SU-DHL-6 (cell line): Measurements from ENCODE around the gene POLK.
A peak's percentile ranks its signal among the peaks of the same experiment; 100 is the strongest.

Experiments used
- H2AFZ ChIP-seq: fragments of 200-600 bp; sonication (generic); 2 replicates; pipeline ENCODE4 v1.6.1; 2014; ENCODE audit warnings: low read depth, mild to moderate bottlenecking, moderate library complexity, mixed read lengths, antibody characterized with exemption, low read length; ENCODE audit not compliant: severe bottlenecking
- H3F3A ChIP-seq: fragments of 200-600 bp; shearing (Covaris generic); 2 replicates; pipeline ENCODE4 v1.6.0; 2016; ENCODE audit warnings: antibody characterized with exemption, mild to moderate bottlenecking; ENCODE audit not compliant: insufficient read depth
- H3K27ac ChIP-seq: fragments of 200-600 bp; sonication (generic); 2 replicates; pipeline ENCODE4 v1.5.1; 2016; ENCODE audit warnings: low read depth, mild to moderate bottlenecking, low read length, moderate library complexity, mixed read lengths
- H3K27me3 ChIP-seq: fragments of 200-600 bp; sonication (generic), shearing (Covaris generic); 2 replicates; pipeline ENCODE4 v1.6.0; 2014; ENCODE audit warnings: mild to moderate bottlenecking, low read length
- H3K36me3 ChIP-seq: fragments of 200-600 bp; sonication (generic); 2 replicates; pipeline ENCODE4 v1.6.1; 2014; ENCODE audit warnings: mild to moderate bottlenecking, low read length, mixed read lengths
- H3K4me2 ChIP-seq: fragments of 300-600, 200-600 bp; shearing (Covaris generic), sonication (generic); 2 replicates; pipeline ENCODE4 v1.6.0; 2014; ENCODE audit warnings: low read length, low read depth, mild to moderate bottlenecking; ENCODE audit not compliant: poor library complexity, severe bottlenecking
- H3K4me3 ChIP-seq: fragments of 200-600 bp; sonication (generic); 2 replicates; pipeline ENCODE4 v1.5.1; 2014; ENCODE audit warnings: antibody characterized with exemption, low read length, mild to moderate bottlenecking, mixed read lengths; ENCODE audit not compliant: insufficient read depth, poor library complexity, severe bottlenecking
- H3K79me2 ChIP-seq: fragments of 200-600 bp; sonication (generic); 2 replicates; pipeline ENCODE4 v1.6.1; 2014; ENCODE audit warnings: mild to moderate bottlenecking, low read length, moderate library complexity; ENCODE audit not compliant: insufficient read depth
- H3K9ac ChIP-seq: fragments of 200-600 bp; sonication (generic); 2 replicates; pipeline ENCODE4 v1.7.0; 2014; ENCODE audit warnings: mild to moderate bottlenecking, low read length
- H3K9me2 ChIP-seq: fragments of 200-600 bp; sonication (generic); replicated peaks from 2 replicates; pipeline ENCODE4 v1.6.1; 2014; ENCODE audit warnings: low read length; ENCODE audit not compliant: insufficient read depth
- H3K9me3 ChIP-seq: fragments of 200-600 bp; sonication (generic); 2 replicates; pipeline ENCODE4 v1.6.1; 2014; ENCODE audit warnings: low read length, mixed read lengths; ENCODE audit not compliant: insufficient read depth
- H4K20me1 ChIP-seq: fragments of 200-600 bp; sonication (generic); 2 replicates; pipeline ENCODE4 v1.6.1; 2014; ENCODE audit warnings: low read depth, mild to moderate bottlenecking, antibody characterized with exemption, low read length, moderate library complexity, mixed read lengths
- CTCF ChIP-seq: fragments of 200-600 bp; sonication (generic); IDR thresholded peaks from one replicate; pipeline ENCODE4 v1.5.1; 2017; ENCODE audit warnings: antibody characterized with exemption, mild to moderate bottlenecking, low read length, moderate library complexity; ENCODE audit not compliant: insufficient read depth, poor library complexity, severe bottlenecking
- EZH2phosphoT487 ChIP-seq: fragments of 200-600 bp; sonication (generic), shearing (Covaris generic); conservative IDR thresholded peaks from 2 replicates; pipeline ENCODE4 v1.6.1; 2018; ENCODE audit warnings: mild to moderate bottlenecking, antibody characterized with exemption, low read length, moderate library complexity, mixed read lengths

Gene POLK

DNA sequence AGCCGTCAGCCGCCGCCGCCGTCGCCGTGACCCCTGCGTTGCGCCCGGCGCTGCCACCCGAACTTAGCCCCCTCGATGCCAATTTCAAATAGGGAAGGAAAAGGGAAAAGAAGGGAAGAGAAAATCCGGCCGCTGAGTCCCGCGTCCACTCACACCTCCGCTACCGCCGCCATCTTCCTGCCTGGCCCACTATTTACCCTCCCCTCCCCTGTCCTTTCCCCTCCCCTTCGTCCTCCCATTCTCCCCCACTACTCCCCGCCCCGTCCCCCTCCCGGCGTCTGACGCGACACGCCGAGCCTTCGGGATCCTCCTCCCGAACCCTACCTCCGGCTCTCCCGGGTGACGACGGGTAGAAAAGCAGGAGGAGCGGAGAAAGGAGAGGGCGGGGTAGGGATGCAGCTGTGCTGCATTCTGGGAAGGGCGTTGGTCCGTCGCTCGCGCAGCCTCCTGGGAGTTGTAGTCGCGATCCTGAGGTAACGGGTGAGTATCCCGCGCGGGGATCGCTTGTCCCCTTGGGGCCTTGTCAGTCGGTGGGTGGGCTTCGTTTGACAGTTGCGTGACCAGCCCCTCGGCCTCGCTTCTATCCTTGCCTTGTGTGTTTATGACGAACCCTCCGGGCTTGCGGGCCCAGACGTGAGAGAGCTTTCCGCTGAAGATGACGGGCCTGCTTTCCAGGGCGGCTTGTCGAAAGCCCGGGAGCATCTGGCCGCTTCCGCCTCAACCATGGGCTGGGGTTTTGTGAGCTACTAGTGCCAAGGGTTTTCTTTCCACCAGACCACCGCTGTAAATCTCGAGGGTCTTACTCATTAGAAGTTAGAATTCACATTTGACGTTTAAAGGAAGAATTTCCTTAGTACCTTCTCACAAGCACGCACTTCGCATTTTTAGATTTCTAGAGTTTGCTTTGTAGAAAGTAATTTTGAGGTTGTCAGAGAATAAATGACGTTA lies at the start of gene POLK, which contains the start of gene CERT1:
TSS of gene POLK (plus strand) at position 457 of the 948 bp plus-strand sequence.
TSS of gene CERT1 (minus strand) at position 195 of the 948 bp plus-strand sequence. CDS start 422 bp downstream, outside the sequence.
- peaks cover 15% of the 10 kb centered on the region; the same call in 1 of the 2 replicates for H3F3A ChIP-seq
- H3K4me2 ChIP-seq: peak within 1 kb of the TSS; percentile 80
- H3K9me2 ChIP-seq: no peaks in the 10 kb centered on the region
- peak within 1 kb of the TSS; percentile 54 for H3K27ac ChIP-seq
- H3K9me3 ChIP-seq: no peaks in the 10 kb centered on the region
- H2AFZ ChIP-seq: peak within 1 kb of the TSS; percentile 80
- H3K27me3 ChIP-seq: no peaks in the 10 kb centered on the region
- H3K79me2 ChIP-seq: peaks cover 90% of the 10 kb centered on the region
- H3K4me3 ChIP-seq: peak within 1 kb of the TSS; percentile 82
- H4K20me1 ChIP-seq: peaks cover 13% of the 10 kb centered on the region; the same call in 1 of the 2 replicates
- H3K36me3 ChIP-seq: 0 out of 2 replicates have a peak, but pooled peaks cover 3% of the 10 kb centered on the region
- H3K9ac ChIP-seq: peak within 1 kb of the TSS; percentile 83
- TF ChIP-seq EZH2phosphoT487 (no peak), CTCF (no peak)

DNA sequence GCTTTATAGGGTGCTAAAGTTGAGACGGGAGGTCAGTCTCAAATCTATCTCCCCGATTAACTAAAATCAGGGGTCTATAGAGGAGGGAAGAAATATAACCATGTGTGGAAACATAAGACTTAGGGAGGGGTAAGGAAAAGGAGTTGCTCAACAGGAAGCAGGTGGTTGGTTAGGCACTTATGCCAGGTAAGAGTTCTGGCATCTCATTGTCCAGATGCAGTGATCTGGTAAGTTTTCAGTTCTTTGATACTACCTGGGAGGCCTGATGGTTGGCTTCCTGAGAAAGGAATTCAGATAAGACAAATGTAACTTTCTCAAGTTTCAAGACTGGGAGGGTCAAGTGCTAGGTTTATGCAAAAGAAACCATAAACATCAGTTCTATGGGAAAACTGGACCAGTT lies 48.0 kb upstream of the POLK start:
- no peaks in the 10 kb centered on the region for H3F3A ChIP-seq
- no peaks in the 10 kb centered on the region for H3K9me3 ChIP-seq
- no peak for TF ChIP-seq EZH2phosphoT487
- no peak for TF ChIP-seq CTCF
- no peak overlapping the region for H3K27ac ChIP-seq
- H2AFZ ChIP-seq: no peak overlapping the region
- no peaks in the 10 kb centered on the region for H3K36me3 ChIP-seq
- H3K4me2 ChIP-seq: no peak overlapping the region
- no peak overlapping the region for H3K4me3 ChIP-seq
- no peaks in the 10 kb centered on the region for H3K9me2 ChIP-seq
- H3K9ac ChIP-seq: no peak overlapping the region
- peaks cover 18% of the 10 kb centered on the region for H3K79me2 ChIP-seq
- H3K27me3 ChIP-seq: no peaks in the 10 kb centered on the region
- H4K20me1 ChIP-seq: no peaks in the 10 kb centered on the region

DNA sequence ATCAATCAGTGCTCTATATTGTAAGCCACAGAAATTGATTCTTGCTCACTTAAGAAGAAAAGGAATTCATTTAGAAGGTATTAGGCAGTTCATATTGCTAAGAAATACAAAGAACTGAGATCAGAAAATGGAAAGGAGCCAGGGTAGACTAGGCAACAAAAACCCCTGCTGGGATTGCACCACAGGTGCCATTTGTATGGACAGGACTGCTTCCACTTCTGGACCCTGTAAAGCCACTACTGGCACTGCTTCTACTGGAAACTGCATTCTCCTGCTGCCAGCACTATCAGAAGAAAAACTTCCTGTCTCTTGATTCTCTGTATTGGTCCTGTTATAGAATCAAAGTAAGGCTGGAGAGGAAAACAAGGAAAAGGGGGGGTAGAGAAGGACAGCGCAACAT lies 46.2 kb upstream of the POLK start:
- H3K36me3 ChIP-seq: peaks cover 8% of the 10 kb centered on the region; the same call in 1 of the 2 replicates

More for the DNA sequence above, 46.2 kb upstream of the POLK start:
- Histone ChIP-seq H3K79me2 (peaks cover 26% of the 10 kb centered on the region), H3K9me2 (no peaks in the 10 kb centered on the region), H3K27me3 (no peaks in the 10 kb centered on the region), H3K9ac (no peak overlapping the region), H3K9me3 (peaks cover 5% of the 10 kb centered on the region; the same call in 1 of the 2 replicates), H3K4me3 (no peak overlapping the region), H3K4me2 (no peak overlapping the region), H3F3A (no peaks in the 10 kb centered on the region), H4K20me1 (no peaks in the 10 kb centered on the region), H3K27ac (no peak overlapping the region), H2AFZ (no peak overlapping the region)
- no peak for TF ChIP-seq CTCF
